B cell (primary cell): Measurements from ENCODE around the gene ZNF423. TPM values are rescaled to one million over a fixed set of nuclear protein-coding genes. Genes with fewer than 3 reads are reported as not detected.

Source experiments
- ATAC-seq: fragments of 200-7000 bp; cut with Tn5 transposase; one replicate; pipeline ENCODE4 v1.10.0; 2021; ENCODE audit warnings: low read depth, mild to moderate bottlenecking, moderate number of reproducible peaks, moderate library complexity
- CTCF ChIA-PET: fragments of 350-600 bp; sonication (Branson Sonifier 250); formaldehyde crosslinking; loops from one replicate; lab custom pipeline; 2021; ENCODE audit warnings: antibody characterized with exemption, inconsistent platforms; lab: Charles Lee
- POLR2A ChIA-PET: fragments of 350-600 bp; sonication (Branson Sonifier 250); formaldehyde crosslinking; loops from one replicate; lab custom pipeline; 2021; ENCODE audit warnings: antibody characterized with exemption; lab: Charles Lee
- DNase-seq: peaks from one replicate; pipeline ENCODE4 v3.0.0; 2013
- H2AFZ ChIP-seq: 2 replicates; pipeline ENCODE4 v1.6.1; 2012; ENCODE audit warnings: mild to moderate bottlenecking, low read depth, low read length; ENCODE audit not compliant: insufficient read depth, poor library complexity, severe bottlenecking
- H3K27ac ChIP-seq, 2 donors: 1 replicate in 1 of 2; 2 replicates in 1 of 2; pipeline ENCODE4 v1.5.1; 2012 to 2013; ENCODE audit warnings: low read length in 2 of 2, mild to moderate bottlenecking in 2 of 2, moderate library complexity in 1 of 2
- H3K27me3 ChIP-seq, 4 experiments: fragments of 200-600 bp in 1 of 4; sonication (generic) in 1 of 4; replicated peaks in 1 of 4; 1 replicate in 2 of 4; 2 replicates in 2 of 4; pipeline versions ENCODE4 v1.6.1 to v1.7.0; 2013 to 2016; ENCODE audit warnings: low read length in 3 of 4, mild to moderate bottlenecking in 2 of 4, mixed read lengths in 1 of 4, moderate library complexity in 1 of 4; ENCODE audit not compliant: insufficient read depth in 4 of 4, control insufficient read depth in 3 of 4; ENCODE audit errors: control extremely low read depth in 1 of 4
- H3K36me3 ChIP-seq, 2 experiments: replicated peaks in 1 of 2; 1 replicate in 1 of 2; 2 replicates in 1 of 2; pipeline versions ENCODE4 v1.6.1 to v1.7.1; 2013; ENCODE audit warnings: low read length in 1 of 2; ENCODE audit not compliant: insufficient read depth in 2 of 2, control insufficient read depth in 1 of 2; ENCODE audit errors: control extremely low read depth in 1 of 2, extremely low read depth in 1 of 2
- H3K4me1 ChIP-seq, 2 donors: fragments of 200-600 bp in 1 of 2; sonication (generic) in 1 of 2; 1 replicate in 1 of 2; 2 replicates in 1 of 2; pipeline versions ENCODE4 v1.5.1 to v1.6.1; 2013 to 2017; ENCODE audit warnings: low read length in 2 of 2; ENCODE audit not compliant: control insufficient read depth in 2 of 2, insufficient read depth in 2 of 2
- H3K4me2 ChIP-seq: replicated peaks from 2 replicates; pipeline ENCODE3; 2012; ENCODE audit warnings: mild to moderate bottlenecking, low read depth, low read length; ENCODE audit not compliant: poor library complexity, severe bottlenecking
- H3K4me3 ChIP-seq, 5 experiments: fragments of 200-600 bp in 1 of 5; sonication (generic) in 1 of 5; 1 replicate in 3 of 5; 2 replicates in 2 of 5; pipeline versions ENCODE4 v1.5.1 to v1.7.0; 2011 to 2016; ENCODE audit warnings: low read length in 4 of 5, mild to moderate bottlenecking in 4 of 5, low read depth in 2 of 5, control low read depth in 1 of 5, moderate library complexity in 1 of 5; ENCODE audit not compliant: insufficient read depth in 1 of 5; ENCODE audit errors: control extremely low read depth in 1 of 5, extremely low read depth in 1 of 5
- H3K79me2 ChIP-seq: fragments of 200-600 bp; sonication (generic); one replicate; pipeline ENCODE4 v1.6.0; 2016; ENCODE audit warnings: low read length; ENCODE audit not compliant: control insufficient read depth, insufficient read depth
- H3K9ac ChIP-seq: fragments of 200-600 bp; sonication (generic); 2 replicates; pipeline ENCODE4 v1.6.1; 2017; ENCODE audit warnings: mild to moderate bottlenecking, low read length, moderate library complexity
- H3K9me3 ChIP-seq, 3 donors: one replicate each; pipeline versions ENCODE4 v1.6.1 to v1.7.1; 2013; ENCODE audit warnings: low read length in 2 of 3; ENCODE audit not compliant: control insufficient read depth in 2 of 3, insufficient read depth in 1 of 3; ENCODE audit errors: control extremely low read depth in 1 of 3
- H4K20me1 ChIP-seq: 2 replicates; pipeline ENCODE4 v1.6.0; 2012; ENCODE audit warnings: mild to moderate bottlenecking, low read length; ENCODE audit not compliant: insufficient read depth, control insufficient read depth, poor library complexity, severe bottlenecking
- H3K27ac Mint-ChIP-seq: one replicate; pipeline ENCODE4 v1.8.0; 2021; ENCODE audit warnings: mixed read lengths
- H3K27me3 Mint-ChIP-seq: one replicate; pipeline ENCODE4 v1.8.0; 2021; ENCODE audit warnings: mixed read lengths
- H3K4me1 Mint-ChIP-seq: one replicate; pipeline ENCODE4 v1.8.0; 2021; ENCODE audit warnings: mixed read lengths
- H3K4me3 Mint-ChIP-seq: one replicate; pipeline ENCODE4 v1.8.0; 2021; ENCODE audit warnings: mixed read lengths
- H3K9me3 Mint-ChIP-seq: one replicate; pipeline ENCODE4 v1.8.0; 2022; ENCODE audit warnings: mixed read lengths; ENCODE audit not compliant: insufficient read depth
- EZH2 ChIP-seq: IDR thresholded peaks from 2 replicates; pipeline ENCODE4 v1.6.1; 2012; ENCODE audit warnings: borderline replicate concordance, low read depth, mild to moderate bottlenecking, moderate library complexity, low read length; ENCODE audit not compliant: insufficient read depth, poor library complexity, severe bottlenecking
- WGBS: methylation state at CpG from one replicate; pipeline ENCODE4 v1.1.5; 2013; ENCODE audit warnings: missing lambda C conversion rate; ENCODE audit not compliant: insufficient coverage; 5-methylcytosine and 5-hydroxymethylcytosine counted together
- intact Hi-C: fragments of 100-400 bp; cut with micrococcal nuclease; formaldehyde crosslinking; loops from one replicate; pipeline ENCODE4 v1.10.0; 2022
- polyA plus RNA-seq: library from polyadenylated mRNA; depleted of rRNA; stranded (reverse); fragments of >200 nt; gene quantifications from 2 replicates; pipeline ENCODE4 v1.2.3, GENCODE V29; 2012
- total RNA-seq, 2 donors: library from RNA; stranded (reverse); fragments of 120-200 nt in 1 of 2; gene quantifications; 1 replicate in 1 of 2; 2 replicates in 1 of 2; pipeline versions ENCODE4 v1.2.3 to v1.2.4, GENCODE V29; 2013 to 2022
- TF ChIP-seq, protein P1 (sequence below): fragments of 200-600 bp; IDR thresholded peaks from one replicate; pipeline ENCODE4 v1.8.0; 2022; ENCODE audit warnings: antibody characterized with exemption, mild to moderate bottlenecking

The ZNF423 gene
- total and polyA plus RNA-seq, 2 donors (not counting 1 experiment from before 2014, with no cell fraction given): not detected

DNA sequence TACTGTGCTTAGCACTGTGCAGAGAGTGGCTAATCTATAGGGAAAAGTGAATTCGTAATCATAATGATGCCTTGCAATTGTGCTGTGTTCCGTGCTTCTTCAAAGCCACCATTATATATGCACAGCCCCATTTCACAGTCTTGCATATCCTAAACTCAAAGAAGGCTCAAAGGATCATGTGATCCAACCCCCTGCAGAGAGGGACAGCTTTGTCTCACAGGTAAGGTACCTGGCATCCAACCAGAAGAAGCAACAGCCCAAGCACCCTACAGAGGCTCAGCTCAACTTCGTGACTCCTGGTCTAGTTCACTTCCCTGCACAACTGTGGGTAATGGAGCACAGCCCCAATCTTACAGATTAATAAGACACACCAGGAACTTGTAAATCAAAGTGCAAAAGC, 124.0 kb downstream of the ZNF423 start:
- no peak overlapping the region for H3K27ac Mint-ChIP-seq
- no peak overlapping the region for H3K4me3 Mint-ChIP-seq
- H3K27me3 Mint-ChIP-seq: no peaks in the 10 kb centered on the region
- no peak overlapping the region for H2AFZ ChIP-seq
- no peak for ATAC-seq
- H3K4me3 ChIP-seq: no peak overlapping the region
- ChIA-PET CTCF (no interaction called here), POLR2A (no interaction called here)
- no peak overlapping the region for H3K27ac ChIP-seq
- H3K9me3 ChIP-seq: peaks cover 0 to 20% (median 0%) of the 10 kb centered on the region in 3 donors
- intact Hi-C loops: no loop called here
- no peak for DNase-seq
- H3K9ac ChIP-seq: no peak overlapping the region
- H4K20me1 ChIP-seq: no peaks in the 10 kb centered on the region
- no peaks in the 10 kb centered on the region for H3K4me1 Mint-ChIP-seq
- H3K4me2 ChIP-seq: no peak overlapping the region
- no peaks in the 10 kb centered on the region for H3K79me2 ChIP-seq
- peaks cover 0 to 2% (median 0%) of the 10 kb centered on the region in 4 experiments for H3K27me3 ChIP-seq
- TF ChIP-seq EZH2: no peak
- TF ChIP-seq, protein P1, sequence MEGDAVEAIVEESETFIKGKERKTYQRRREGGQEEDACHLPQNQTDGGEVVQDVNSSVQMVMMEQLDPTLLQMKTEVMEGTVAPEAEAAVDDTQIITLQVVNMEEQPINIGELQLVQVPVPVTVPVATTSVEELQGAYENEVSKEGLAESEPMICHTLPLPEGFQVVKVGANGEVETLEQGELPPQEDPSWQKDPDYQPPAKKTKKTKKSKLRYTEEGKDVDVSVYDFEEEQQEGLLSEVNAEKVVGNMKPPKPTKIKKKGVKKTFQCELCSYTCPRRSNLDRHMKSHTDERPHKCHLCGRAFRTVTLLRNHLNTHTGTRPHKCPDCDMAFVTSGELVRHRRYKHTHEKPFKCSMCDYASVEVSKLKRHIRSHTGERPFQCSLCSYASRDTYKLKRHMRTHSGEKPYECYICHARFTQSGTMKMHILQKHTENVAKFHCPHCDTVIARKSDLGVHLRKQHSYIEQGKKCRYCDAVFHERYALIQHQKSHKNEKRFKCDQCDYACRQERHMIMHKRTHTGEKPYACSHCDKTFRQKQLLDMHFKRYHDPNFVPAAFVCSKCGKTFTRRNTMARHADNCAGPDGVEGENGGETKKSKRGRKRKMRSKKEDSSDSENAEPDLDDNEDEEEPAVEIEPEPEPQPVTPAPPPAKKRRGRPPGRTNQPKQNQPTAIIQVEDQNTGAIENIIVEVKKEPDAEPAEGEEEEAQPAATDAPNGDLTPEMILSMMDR: no peak
- H3K36me3 ChIP-seq: no peaks in the 10 kb centered on the region
- no peaks in the 10 kb centered on the region for H3K4me1 ChIP-seq
- WGBS: 73% methylated on average over 2 of the region's 3 CpGs
- H3K9me3 Mint-ChIP-seq: peaks cover 12% of the 10 kb centered on the region

DNA sequence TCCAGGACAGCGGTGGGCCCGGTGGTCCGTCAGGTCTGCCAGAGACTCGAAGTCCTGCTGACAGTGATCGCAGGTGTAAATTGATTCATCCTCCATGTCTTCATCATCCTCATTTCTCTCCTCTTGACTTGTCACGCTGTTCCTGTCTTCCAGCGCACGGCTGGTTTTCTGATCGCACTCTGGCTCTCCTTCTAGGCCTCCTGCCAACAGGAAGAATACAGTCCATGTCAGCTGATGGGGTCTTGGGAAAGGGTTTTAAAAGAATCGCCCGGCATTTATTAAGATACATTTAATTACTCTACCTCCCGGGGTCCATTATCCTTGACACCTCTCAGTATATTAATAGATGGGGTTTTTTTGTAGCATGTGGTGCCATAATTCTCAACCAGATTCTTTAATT, 125.1 kb downstream of the ZNF423 start:
- WGBS: 95% methylated on average over 4 of the region's 12 CpGs

More for the DNA sequence above, 125.1 kb downstream of the ZNF423 start:
- peaks cover 12% of the 10 kb centered on the region for H3K9me3 Mint-ChIP-seq
- Histone ChIP-seq H3K4me1 (no peaks in the 10 kb centered on the region), H3K4me3 (no peak overlapping the region), H3K27ac (no peak overlapping the region), H3K4me2 (no peak overlapping the region), H3K9ac (no peak overlapping the region), H3K79me2 (no peaks in the 10 kb centered on the region), H4K20me1 (no peaks in the 10 kb centered on the region), H3K27me3 (peaks cover 0 to 2% (median 0%) of the 10 kb centered on the region in 4 experiments), H3K9me3 (peaks cover 0 to 20% (median 0%) of the 10 kb centered on the region in 3 donors), H3K36me3 (no peaks in the 10 kb centered on the region), H2AFZ (no peak overlapping the region)
- ATAC-seq (no peak), DNase-seq (no peak)
- H3K4me1 Mint-ChIP-seq: no peaks in the 10 kb centered on the region
- H3K27me3 Mint-ChIP-seq: no peaks in the 10 kb centered on the region
- TF ChIP-seq, protein P1: no peak
- no peak for TF ChIP-seq EZH2
- ChIA-PET CTCF (no interaction called here), POLR2A (no interaction called here)
- H3K27ac Mint-ChIP-seq: no peak overlapping the region
- intact Hi-C loops: no loop called here
- H3K4me3 Mint-ChIP-seq: no peak overlapping the region
